ES-I3 (cell line): ENCODE data around the gene PHRF1.

Experiments
- H3K36me3 ChIP-seq: 2 replicates; pipeline ENCODE4 v1.6.1; 2013; ENCODE audit warnings: mild to moderate bottlenecking, low read length, control low read depth, moderate library complexity; ENCODE audit not compliant: insufficient read depth
- H3K4me1 ChIP-seq: 2 replicates; pipeline ENCODE4 v1.6.1; 2013; ENCODE audit warnings: mild to moderate bottlenecking, control low read depth, low read length; ENCODE audit not compliant: insufficient read depth
- H3K9ac ChIP-seq: 2 replicates; pipeline ENCODE4 v1.6.1; 2013; ENCODE audit warnings: low read depth, mild to moderate bottlenecking, low read length, moderate library complexity
- H3K9me3 ChIP-seq: 2 replicates; pipeline ENCODE4 v1.6.1; 2013; ENCODE audit warnings: mild to moderate bottlenecking, low read length, moderate library complexity; ENCODE audit not compliant: control insufficient read depth, insufficient read depth

The PHRF1 gene

GRCh38 chr11:535519-536454 is 40.5 kb upstream of the PHRF1 start, which contains the start of gene HRAS:
Gene HRAS, minus strand, starts transcription at chr11:535576.
- Histone ChIP-seq H3K36me3 (peaks cover 3% of the 10 kb centered on the region; the same call in 1 of the 2 replicates), H3K9ac (peak within 1 kb of the TSS; percentile 93), H3K4me1 (no peaks in the 10 kb centered on the region), H3K9me3 (no peaks in the 10 kb centered on the region)

GRCh38 chr11:536841-537621 is 39.2 kb upstream of the PHRF1 start, which contains the start of gene LRRC56:
Gene LRRC56, plus strand, starts transcription at chr11:537527. Its CDS starts 3,158 bp downstream, at chr11:540685.
- peak within 1 kb of the TSS; percentile 93 for H3K9ac ChIP-seq
- H3K36me3 ChIP-seq: peaks cover 3% of the 10 kb centered on the region; the same call in 1 of the 2 replicates
- no peaks in the 10 kb centered on the region for H3K4me1 ChIP-seq
- no peaks in the 10 kb centered on the region for H3K9me3 ChIP-seq

- H3K36me3 ChIP-seq: peaks cover 3% of the 10 kb centered on the region; the same call in 1 of the 2 replicates
- H3K4me1 ChIP-seq: no peaks in the 10 kb centered on the region
- H3K9me3 ChIP-seq: no peaks in the 10 kb centered on the region
- H3K9ac ChIP-seq: peak overlapping the region; percentile 93
Observed at GRCh38 chr11:537622-538430, 38.4 kb upstream of the PHRF1 start.

- no peaks in the 10 kb centered on the region for H3K4me1 ChIP-seq
- H3K36me3 ChIP-seq: peaks cover under 1% of the 10 kb centered on the region; the same call in 1 of the 2 replicates
- no peaks in the 10 kb centered on the region for H3K9me3 ChIP-seq
- H3K9ac ChIP-seq: no peak overlapping the region
Observed at GRCh38 chr11:538431-539051, 37.7 kb upstream of the PHRF1 start.

- H3K36me3 ChIP-seq: no peaks in the 10 kb centered on the region
- no peaks in the 10 kb centered on the region for H3K4me1 ChIP-seq
- H3K9me3 ChIP-seq: no peaks in the 10 kb centered on the region
- no peak overlapping the region for H3K9ac ChIP-seq
Observed at GRCh38 chr11:539971-540481, 36.2 kb upstream of the PHRF1 start.

- Histone ChIP-seq H3K36me3 (no peaks in the 10 kb centered on the region), H3K9ac (no peak overlapping the region), H3K9me3 (no peaks in the 10 kb centered on the region), H3K4me1 (no peaks in the 10 kb centered on the region)
Observed at GRCh38 chr11:540583-541432, 35.5 kb upstream of the PHRF1 start.

- H3K9ac ChIP-seq: no peak overlapping the region
- H3K4me1 ChIP-seq: no peaks in the 10 kb centered on the region
- no peaks in the 10 kb centered on the region for H3K9me3 ChIP-seq
- no peaks in the 10 kb centered on the region for H3K36me3 ChIP-seq
Observed at GRCh38 chr11:541433-541885, 34.8 kb upstream of the PHRF1 start.

GRCh38 chr11:544817-545166 is 31.5 kb upstream of the PHRF1 start:
- Histone ChIP-seq H3K4me1 (no peaks in the 10 kb centered on the region), H3K9me3 (no peaks in the 10 kb centered on the region), H3K9ac (no peak overlapping the region), H3K36me3 (no peaks in the 10 kb centered on the region)

- Histone ChIP-seq H3K36me3 (no peaks in the 10 kb centered on the region), H3K4me1 (no peaks in the 10 kb centered on the region), H3K9ac (no peak overlapping the region), H3K9me3 (no peaks in the 10 kb centered on the region)
Observed at GRCh38 chr11:545171-545570, 31.1 kb upstream of the PHRF1 start.

GRCh38 chr11:548700-549603 is 27.3 kb upstream of the PHRF1 start:
- H3K9me3 ChIP-seq: no peaks in the 10 kb centered on the region
- no peaks in the 10 kb centered on the region for H3K4me1 ChIP-seq
- no peak overlapping the region for H3K9ac ChIP-seq
- H3K36me3 ChIP-seq: no peaks in the 10 kb centered on the region

GRCh38 chr11:550021-550745 is 26.1 kb upstream of the PHRF1 start:
- no peaks in the 10 kb centered on the region for H3K4me1 ChIP-seq
- H3K9me3 ChIP-seq: no peaks in the 10 kb centered on the region
- no peak overlapping the region for H3K9ac ChIP-seq
- H3K36me3 ChIP-seq: no peaks in the 10 kb centered on the region

- Histone ChIP-seq H3K9me3 (no peaks in the 10 kb centered on the region), H3K4me1 (no peaks in the 10 kb centered on the region), H3K36me3 (no peaks in the 10 kb centered on the region), H3K9ac (no peak overlapping the region)
Observed at GRCh38 chr11:550746-551085, 25.6 kb upstream of the PHRF1 start.
